Panc1 (cell line): ENCODE data around the gene H3-3A. TPM values are rescaled to one million over a fixed set of nuclear protein-coding genes. Genes with fewer than 3 reads are reported as not detected.

ENCODE experiments used
- ATAC-seq: fragments of 200-7000 bp; cut with Tn5 transposase; 2 replicates; pipeline ENCODE4 v1.9.1; 2020; ENCODE audit warnings: mild to moderate bottlenecking, moderate library complexity
- BruUV-seq: library from RNA; stranded (reverse); fragments of 400-500 nt; replicated peaks from 2 replicates; lab custom pipeline; 2021; lab: Mats Ljungman, UMichigan
- CTCF ChIA-PET: fragments of 300-600 bp; sonication (Branson Sonifier 250); formaldehyde crosslinking; loops from one replicate; lab custom pipeline; 2022; ENCODE audit warnings: antibody characterized with exemption; lab: Charles Lee
- POLR2A ChIA-PET: fragments of 300-600 bp; sonication (Branson Sonifier 250); formaldehyde crosslinking; loops from one replicate; lab custom pipeline; 2022; ENCODE audit warnings: antibody characterized with exemption; lab: Charles Lee
- DNase-seq: peaks from one replicate; pipeline ENCODE4 v3.0.0-alpha.2; 2010; ENCODE audit warnings: low read depth, low spot score
- H3K27ac ChIP-seq: 2 replicates; pipeline ENCODE4 v1.5.1; 2011; ENCODE audit warnings: mild to moderate bottlenecking, low read length, inconsistent platforms
- H3K27me3 ChIP-seq: fragments of 200-500 bp; sonication (Bioruptor generic); 2 replicates; pipeline ENCODE4 v1.6.0; 2014; ENCODE audit warnings: low read length, inconsistent platforms; ENCODE audit not compliant: control insufficient read depth, insufficient read depth
- H3K36me3 ChIP-seq: fragments of 200-500 bp; sonication (Bioruptor generic); 2 replicates; pipeline ENCODE4 v1.5.1; 2014; ENCODE audit warnings: inconsistent platforms, mild to moderate bottlenecking, low read length, moderate library complexity; ENCODE audit not compliant: control insufficient read depth, insufficient read depth
- H3K4me1 ChIP-seq: 2 replicates; pipeline ENCODE4 v1.5.1; 2011; ENCODE audit warnings: inconsistent platforms, mild to moderate bottlenecking, low read length, moderate library complexity; ENCODE audit not compliant: control insufficient read depth, insufficient read depth
- H3K4me3 ChIP-seq, 2 experiments: 2 replicates each; pipeline ENCODE4 v1.5.1; 2011 to 2012; ENCODE audit warnings: low read depth in 2 of 2, low read length in 2 of 2, mild to moderate bottlenecking in 2 of 2, inconsistent platforms in 1 of 2, moderate library complexity in 1 of 2
- H3K9me3 ChIP-seq: fragments of 200-500 bp; sonication (Bioruptor generic); 2 replicates; pipeline ENCODE4 v1.5.1; 2014; ENCODE audit warnings: low read depth, mild to moderate bottlenecking, inconsistent platforms, low read length, moderate library complexity; ENCODE audit not compliant: control insufficient read depth, insufficient read depth
- CTCF ChIP-seq: fragments of 450-650 bp; IDR thresholded peaks from 2 replicates; pipeline ENCODE4 v1.5.1; 2017; ENCODE audit warnings: mild to moderate bottlenecking
- POLR2AphosphoS5 ChIP-seq: IDR thresholded peaks from 2 replicates; pipeline ENCODE4 v1.6.1; 2012; ENCODE audit warnings: mild to moderate bottlenecking, low read depth, low read length, moderate library complexity
- SIN3A ChIP-seq: IDR thresholded peaks from 2 replicates; pipeline ENCODE4 v1.6.1; 2012; ENCODE audit warnings: low read depth, mild to moderate bottlenecking, low read length, moderate library complexity, borderline replicate concordance; ENCODE audit not compliant: insufficient read depth
- TCF7L2 ChIP-seq: IDR thresholded peaks from 2 replicates; pipeline ENCODE4 v1.6.1; 2011; ENCODE audit warnings: mild to moderate bottlenecking, low read depth, low read length, inconsistent platforms
- in situ Hi-C: cut with HindIII; loops from 2 replicates; pipeline ENCODE4 v1.10.0; 2016; ENCODE audit warnings: low sequenced_read_pairs, low pct_unique_long_range_greater_than_20kb
- intact Hi-C: fragments of 100-400 bp; cut with micrococcal nuclease; formaldehyde crosslinking; loops from one replicate; pipeline ENCODE4 v1.10.0; 2022; ENCODE audit not compliant: unreplicated experiment
- total RNA-seq: library from RNA; stranded (reverse); gene quantifications from one replicate; pipeline ENCODE4 v1.2.1, GENCODE V29; 2021; ENCODE audit not compliant: unreplicated experiment
- TF ChIP-seq, protein P1 (sequence below), 2 experiments: IDR thresholded peaks; 2 replicates each; pipeline ENCODE4 v1.6.1; 2011 to 2012; ENCODE audit warnings: low read depth in 2 of 2, control low read depth in 1 of 2, low read length in 1 of 2, mild to moderate bottlenecking in 1 of 2, moderate library complexity in 1 of 2; ENCODE audit not compliant: insufficient read depth in 1 of 2

The H3-3A gene
- total RNA-seq, 1 experiment from 2014 or later, result 404 TPM

DNA sequence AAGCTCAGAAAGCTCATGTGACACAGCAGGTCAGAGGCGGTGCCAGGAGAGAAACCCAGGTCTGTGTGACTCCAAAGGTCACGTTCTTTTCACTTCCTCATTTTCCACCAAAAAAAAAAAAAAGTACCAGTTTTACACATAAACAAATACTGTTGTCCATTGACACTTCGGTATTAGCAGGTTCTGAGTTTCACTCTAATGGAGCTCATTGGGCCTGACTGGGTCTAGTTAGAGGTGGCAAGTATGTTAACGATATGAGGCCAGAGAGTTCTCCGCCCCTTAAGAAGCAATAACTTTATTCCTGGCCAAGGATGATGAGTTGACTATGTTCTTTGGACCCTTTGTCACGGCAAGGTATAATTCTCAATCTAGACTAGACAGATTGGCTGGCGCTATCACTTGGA, 33.4 kb upstream of the H3-3A start:
- ATAC-seq (no peak), DNase-seq (no peak)
- in situ Hi-C loops (no loop called here), intact Hi-C loops (loop anchor here (10.0 kb wide), 1 partner anchor 726 kb away; no protein-coding TSS in a partner anchor)
- H3K4me3 ChIP-seq, result no peak overlapping the region
- ChIA-PET CTCF (no interaction called here), POLR2A (interaction anchor here (0.6 kb wide), 1 partner anchor 29 kb away, joined by 3 read pairs; no protein-coding TSS in a partner anchor)
- H3K9me3 ChIP-seq, result no peaks in the 10 kb centered on the region
- TF ChIP-seq POLR2AphosphoS5, result no peak
- TF ChIP-seq SIN3A, result no peak
- no peak for TF ChIP-seq CTCF
- TF ChIP-seq TCF7L2, result no peak
- TF ChIP-seq, protein P1, sequence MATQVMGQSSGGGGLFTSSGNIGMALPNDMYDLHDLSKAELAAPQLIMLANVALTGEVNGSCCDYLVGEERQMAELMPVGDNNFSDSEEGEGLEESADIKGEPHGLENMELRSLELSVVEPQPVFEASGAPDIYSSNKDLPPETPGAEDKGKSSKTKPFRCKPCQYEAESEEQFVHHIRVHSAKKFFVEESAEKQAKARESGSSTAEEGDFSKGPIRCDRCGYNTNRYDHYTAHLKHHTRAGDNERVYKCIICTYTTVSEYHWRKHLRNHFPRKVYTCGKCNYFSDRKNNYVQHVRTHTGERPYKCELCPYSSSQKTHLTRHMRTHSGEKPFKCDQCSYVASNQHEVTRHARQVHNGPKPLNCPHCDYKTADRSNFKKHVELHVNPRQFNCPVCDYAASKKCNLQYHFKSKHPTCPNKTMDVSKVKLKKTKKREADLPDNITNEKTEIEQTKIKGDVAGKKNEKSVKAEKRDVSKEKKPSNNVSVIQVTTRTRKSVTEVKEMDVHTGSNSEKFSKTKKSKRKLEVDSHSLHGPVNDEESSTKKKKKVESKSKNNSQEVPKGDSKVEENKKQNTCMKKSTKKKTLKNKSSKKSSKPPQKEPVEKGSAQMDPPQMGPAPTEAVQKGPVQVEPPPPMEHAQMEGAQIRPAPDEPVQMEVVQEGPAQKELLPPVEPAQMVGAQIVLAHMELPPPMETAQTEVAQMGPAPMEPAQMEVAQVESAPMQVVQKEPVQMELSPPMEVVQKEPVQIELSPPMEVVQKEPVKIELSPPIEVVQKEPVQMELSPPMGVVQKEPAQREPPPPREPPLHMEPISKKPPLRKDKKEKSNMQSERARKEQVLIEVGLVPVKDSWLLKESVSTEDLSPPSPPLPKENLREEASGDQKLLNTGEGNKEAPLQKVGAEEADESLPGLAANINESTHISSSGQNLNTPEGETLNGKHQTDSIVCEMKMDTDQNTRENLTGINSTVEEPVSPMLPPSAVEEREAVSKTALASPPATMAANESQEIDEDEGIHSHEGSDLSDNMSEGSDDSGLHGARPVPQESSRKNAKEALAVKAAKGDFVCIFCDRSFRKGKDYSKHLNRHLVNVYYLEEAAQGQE (IDR thresholded peaks at IDR 0.05; ENCODE audit: insufficient read depth in 1 of 2, low read depth in 2 of 2, low read length in 1 of 2), result no peak
- BruUV-seq, result no TSS peak
- H3K27ac ChIP-seq, result no peak overlapping the region
- no peaks in the 10 kb centered on the region for H3K4me1 ChIP-seq
- no peaks in the 10 kb centered on the region for H3K36me3 ChIP-seq
- H3K27me3 ChIP-seq, result no peaks in the 10 kb centered on the region

DNA sequence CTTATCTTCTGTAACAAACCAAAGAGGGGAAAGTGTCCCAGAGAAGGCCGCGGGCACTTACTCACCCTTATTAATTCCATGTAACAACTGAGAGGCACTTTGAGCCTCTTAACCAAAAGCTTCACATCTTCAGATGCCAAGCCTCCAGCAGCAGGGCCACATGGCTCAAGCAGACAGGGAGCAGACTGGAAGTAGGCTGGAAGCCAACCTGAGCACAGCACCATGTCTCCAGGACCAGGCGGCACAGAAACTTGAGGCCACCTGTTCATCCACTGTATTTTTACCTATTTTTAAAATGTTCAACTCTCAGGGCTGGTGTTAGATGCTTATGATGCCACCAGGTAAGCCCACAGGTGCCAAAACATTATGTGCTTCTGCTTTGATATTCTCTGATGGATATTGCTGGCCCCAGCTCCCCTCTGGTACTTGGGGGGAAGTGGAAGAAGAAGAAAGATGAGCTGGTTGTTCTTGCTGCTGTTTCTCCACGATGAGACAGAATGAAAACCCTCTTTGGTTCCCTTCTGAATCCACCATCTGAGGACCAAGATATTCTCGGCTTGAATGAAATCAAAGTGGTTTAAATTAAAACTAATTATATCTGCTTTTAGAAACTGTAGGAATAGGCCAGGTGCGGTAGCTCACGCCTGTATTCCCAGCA, 32.8 kb upstream of the H3-3A start:
- BruUV-seq, result no TSS peak
- ChIA-PET POLR2A (interaction anchor here (0.6 kb wide), 1 partner anchor 30 kb away, joined by 3 read pairs; no protein-coding TSS in a partner anchor), CTCF (no interaction called here)

More for the DNA sequence above, 32.8 kb upstream of the H3-3A start:
- in situ Hi-C loops (no loop called here), intact Hi-C loops (loop anchor here (10.0 kb wide), 1 partner anchor 725 kb away; no protein-coding TSS in a partner anchor)
- no peak overlapping the region for H3K27ac ChIP-seq
- H3K9me3 ChIP-seq, result no peaks in the 10 kb centered on the region
- no peaks in the 10 kb centered on the region for H3K36me3 ChIP-seq
- H3K4me3 ChIP-seq, result no peak overlapping the region
- ATAC-seq (no peak), DNase-seq (no peak)
- H3K4me1 ChIP-seq, result no peaks in the 10 kb centered on the region
- H3K27me3 ChIP-seq, result no peaks in the 10 kb centered on the region
- TF ChIP-seq CTCF, result no peak
